ENCODE results near the gene LSAMP. TPM values are rescaled to one million over a fixed set of nuclear protein-coding genes. Genes with fewer than 3 reads are reported as not detected.

LSAMP gene
- total and polyA plus RNA-seq, 2 of the 4 experiments (the other 2 are of a cell fraction): 7.9 to 8.0 TPM

- intact Hi-C loops (cut with micrococcal nuclease): no loop called here
- Histone ChIP-seq H3K9me1 (ENCODE audit: insufficient read depth, low read length) (no peaks in the 10 kb centered on the region), H2BK20ac (ENCODE audit: low read depth, low read length) (no peak overlapping the region), H2AFZ (replicated peaks; ENCODE audit: low read length, poor library complexity) (no peak overlapping the region), H3K56ac (ENCODE audit: extremely low read depth, insufficient read depth, low read length) (no peak overlapping the region), H2AK9ac (replicated peaks; ENCODE audit: low read depth, low read length, poor library complexity) (no peak overlapping the region), H4K91ac (ENCODE audit: insufficient read depth, low read depth, low read length) (no peak overlapping the region), H2AK5ac (ENCODE audit: low read depth, low read length) (no peak overlapping the region), H2BK5ac (ENCODE audit: low read depth, low read length, poor library complexity, severe bottlenecking) (no peak overlapping the region), H3K23ac (ENCODE audit: low read depth, low read length) (no peak overlapping the region), H4K8ac (ENCODE audit: low read depth in 2 of 2, low read length in 2 of 2) (no peak overlapping the region), H3K36me3 (ENCODE audit: control insufficient read depth, insufficient read depth, low read length) (no peaks in the 10 kb centered on the region), H3K4me2 (ENCODE audit: low read depth, low read length) (no peak overlapping the region), H3K18ac (ENCODE audit: low read depth, low read length) (no peak overlapping the region), H4K20me1 (ENCODE audit: insufficient read depth, low read length) (no peaks in the 10 kb centered on the region), H2BK120ac (ENCODE audit: low read depth, low read length) (no peak overlapping the region), H3K4ac (ENCODE audit: low read depth, low read length) (no peak overlapping the region), H2BK15ac (ENCODE audit: low read depth, low read length) (no peak overlapping the region), H3K14ac (replicated peaks; ENCODE audit: low read depth, low read length) (no peak overlapping the region), H3K9me3 (ENCODE audit: control insufficient read depth, insufficient read depth, low read length) (no peaks in the 10 kb centered on the region), H3K27me3 (ENCODE audit: control insufficient read depth, insufficient read depth, low read length) (no peaks in the 10 kb centered on the region), H4K5ac (ENCODE audit: low read depth, low read length) (no peak overlapping the region), H3K79me1 (ENCODE audit: low read depth in 1 of 2, low read length in 2 of 2) (no peaks in the 10 kb centered on the region), H3K9ac (ENCODE audit: low read depth, low read length) (no peak overlapping the region), H3K4me3 (ENCODE audit: insufficient read depth, low read depth, low read length) (no peak overlapping the region), H3K27ac (ENCODE audit: insufficient read depth, low read length) (no peak overlapping the region), H3K4me1 (ENCODE audit: control insufficient read depth, insufficient read depth, low read length) (no peaks in the 10 kb centered on the region)
- in situ Hi-C loops (cut with MboI; ENCODE audit: low sequenced_read_pairs): no loop called here
- no peak for DNase-seq
- POLR2A ChIA-PET (ENCODE audit: unreplicated experiment): no interaction called here
- dilution Hi-C loops (cut with HindIII; ENCODE audit: low sequenced_read_pairs, unreplicated experiment): no loop called here
- CTCF ChIA-PET: interaction anchor here (1.4 kb wide), 1 partner anchor 35 kb away, joined by 5 read pairs; no protein-coding TSS in a partner anchor
- BruUV-seq (replicated peaks): no TSS peak
- TF ChIP-seq SMC3 (IDR thresholded peaks at IDR 0.05; ENCODE audit: low read depth, low read length) (no peak), RFX5 (IDR thresholded peaks at IDR 0.05; ENCODE audit: low read depth, low read length) (no peak), NFE2L2 (IDR thresholded peaks at IDR 0.05; ENCODE audit: low read depth, low read length) (no peak), BHLHE40 (IDR thresholded peaks at IDR 0.05; ENCODE audit: low read depth, low read length) (no peak), MAFK (IDR thresholded peaks at IDR 0.05; ENCODE audit: low read depth, low read length) (no peak), CTCF (conservative IDR thresholded peaks at IDR 0.05; ENCODE audit: low read depth, low read length) (no peak), RAD21 (IDR thresholded peaks at IDR 0.05; ENCODE audit: low read length) (no peak), FOS (IDR thresholded peaks at IDR 0.05; ENCODE audit: low read depth, low read length) (no peak)
- TF ChIP-seq, protein P1, sequence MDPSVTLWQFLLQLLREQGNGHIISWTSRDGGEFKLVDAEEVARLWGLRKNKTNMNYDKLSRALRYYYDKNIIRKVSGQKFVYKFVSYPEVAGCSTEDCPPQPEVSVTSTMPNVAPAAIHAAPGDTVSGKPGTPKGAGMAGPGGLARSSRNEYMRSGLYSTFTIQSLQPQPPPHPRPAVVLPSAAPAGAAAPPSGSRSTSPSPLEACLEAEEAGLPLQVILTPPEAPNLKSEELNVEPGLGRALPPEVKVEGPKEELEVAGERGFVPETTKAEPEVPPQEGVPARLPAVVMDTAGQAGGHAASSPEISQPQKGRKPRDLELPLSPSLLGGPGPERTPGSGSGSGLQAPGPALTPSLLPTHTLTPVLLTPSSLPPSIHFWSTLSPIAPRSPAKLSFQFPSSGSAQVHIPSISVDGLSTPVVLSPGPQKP (IDR thresholded peaks at IDR 0.05; ENCODE audit: borderline replicate concordance, low read depth, low read length): no peak
- no peak for ATAC-seq (ENCODE audit: low read depth)
Observed at GRCh38 chr3:115871735-115872134, 573.6 kb downstream of the LSAMP start.
